PFSK-1 (cell line): Measurements from ENCODE around the gene SLC4A8.

ENCODE experiments used
- FOXP2 ChIP-seq: optimal IDR thresholded peaks from 2 replicates; pipeline ENCODE3; 2011; ENCODE audit warnings: borderline replicate concordance, control low read depth, inconsistent platforms; ENCODE audit not compliant: insufficient read depth; ENCODE audit errors: extremely low read length, extremely low read depth
- POLR2AphosphoS5 ChIP-seq: IDR thresholded peaks from 2 replicates; pipeline ENCODE4 v1.6.1; 2012; ENCODE audit warnings: low read depth, mild to moderate bottlenecking, control low read depth, low read length, moderate library complexity
- SIN3A ChIP-seq: IDR thresholded peaks from 2 replicates; pipeline ENCODE4 v1.6.1; 2012; ENCODE audit warnings: mild to moderate bottlenecking, low read length, moderate library complexity, borderline replicate concordance; ENCODE audit not compliant: insufficient read depth
- TAF1 ChIP-seq: IDR thresholded peaks from 2 replicates; pipeline ENCODE4 v1.6.1; 2012; ENCODE audit warnings: low read length, control low read depth, borderline replicate concordance; ENCODE audit not compliant: insufficient read depth
- TF ChIP-seq, protein P1 (sequence below), 2 experiments: IDR thresholded peaks; 2 replicates each; pipeline versions ENCODE4 v1.6.1 to v1.8.0; 2011 to 2012; ENCODE audit warnings: low read depth in 2 of 2, low read length in 2 of 2, control low read depth in 1 of 2, inconsistent platforms in 1 of 2, mild to moderate bottlenecking in 1 of 2, moderate library complexity in 1 of 2; ENCODE audit not compliant: insufficient read depth in 1 of 2

Gene SLC4A8

DNA sequence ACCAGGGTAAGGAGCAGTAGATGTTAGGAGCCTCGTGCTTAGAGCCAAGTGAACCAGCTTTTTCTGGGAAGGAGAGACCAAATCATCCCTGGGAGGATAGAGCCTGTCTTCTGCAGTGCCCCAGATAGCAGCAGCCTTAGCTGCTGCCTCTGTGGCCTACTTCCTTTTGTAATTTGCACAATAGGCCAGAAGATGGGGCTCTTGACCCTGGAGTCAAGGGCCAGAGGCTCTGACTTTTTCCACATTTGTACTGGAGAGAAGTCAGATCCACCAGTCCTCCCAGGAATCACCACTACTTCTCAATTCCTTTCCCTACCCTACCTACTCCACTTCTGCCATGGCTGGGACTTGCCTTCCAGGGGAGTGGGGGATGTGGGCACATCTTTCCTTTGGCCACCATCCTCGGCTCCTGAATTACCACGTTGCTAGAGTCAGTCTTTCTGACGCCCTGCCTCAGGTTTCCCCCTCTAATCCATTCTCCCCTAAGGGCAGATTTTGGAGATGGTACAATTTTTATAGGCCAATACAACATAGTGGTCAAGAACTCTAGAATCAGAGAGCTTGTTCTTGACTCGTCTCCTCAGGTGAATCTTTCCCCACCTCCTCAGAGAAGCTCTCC is 3.3 kb upstream of the SLC4A8 start:
- TF ChIP-seq SIN3A = no peak
- TF ChIP-seq POLR2AphosphoS5 = no peak
- TF ChIP-seq, protein P1, sequence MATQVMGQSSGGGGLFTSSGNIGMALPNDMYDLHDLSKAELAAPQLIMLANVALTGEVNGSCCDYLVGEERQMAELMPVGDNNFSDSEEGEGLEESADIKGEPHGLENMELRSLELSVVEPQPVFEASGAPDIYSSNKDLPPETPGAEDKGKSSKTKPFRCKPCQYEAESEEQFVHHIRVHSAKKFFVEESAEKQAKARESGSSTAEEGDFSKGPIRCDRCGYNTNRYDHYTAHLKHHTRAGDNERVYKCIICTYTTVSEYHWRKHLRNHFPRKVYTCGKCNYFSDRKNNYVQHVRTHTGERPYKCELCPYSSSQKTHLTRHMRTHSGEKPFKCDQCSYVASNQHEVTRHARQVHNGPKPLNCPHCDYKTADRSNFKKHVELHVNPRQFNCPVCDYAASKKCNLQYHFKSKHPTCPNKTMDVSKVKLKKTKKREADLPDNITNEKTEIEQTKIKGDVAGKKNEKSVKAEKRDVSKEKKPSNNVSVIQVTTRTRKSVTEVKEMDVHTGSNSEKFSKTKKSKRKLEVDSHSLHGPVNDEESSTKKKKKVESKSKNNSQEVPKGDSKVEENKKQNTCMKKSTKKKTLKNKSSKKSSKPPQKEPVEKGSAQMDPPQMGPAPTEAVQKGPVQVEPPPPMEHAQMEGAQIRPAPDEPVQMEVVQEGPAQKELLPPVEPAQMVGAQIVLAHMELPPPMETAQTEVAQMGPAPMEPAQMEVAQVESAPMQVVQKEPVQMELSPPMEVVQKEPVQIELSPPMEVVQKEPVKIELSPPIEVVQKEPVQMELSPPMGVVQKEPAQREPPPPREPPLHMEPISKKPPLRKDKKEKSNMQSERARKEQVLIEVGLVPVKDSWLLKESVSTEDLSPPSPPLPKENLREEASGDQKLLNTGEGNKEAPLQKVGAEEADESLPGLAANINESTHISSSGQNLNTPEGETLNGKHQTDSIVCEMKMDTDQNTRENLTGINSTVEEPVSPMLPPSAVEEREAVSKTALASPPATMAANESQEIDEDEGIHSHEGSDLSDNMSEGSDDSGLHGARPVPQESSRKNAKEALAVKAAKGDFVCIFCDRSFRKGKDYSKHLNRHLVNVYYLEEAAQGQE (IDR thresholded peaks at IDR 0.05; ENCODE audit: insufficient read depth in 1 of 2, low read depth in 2 of 2, low read length in 2 of 2) = 0 out of 4 replicates have a peak, but pooled peaks of 1 of the 2 experiments have one; percentile 28
- TF ChIP-seq TAF1 = no peak
- no peak for TF ChIP-seq FOXP2

DNA sequence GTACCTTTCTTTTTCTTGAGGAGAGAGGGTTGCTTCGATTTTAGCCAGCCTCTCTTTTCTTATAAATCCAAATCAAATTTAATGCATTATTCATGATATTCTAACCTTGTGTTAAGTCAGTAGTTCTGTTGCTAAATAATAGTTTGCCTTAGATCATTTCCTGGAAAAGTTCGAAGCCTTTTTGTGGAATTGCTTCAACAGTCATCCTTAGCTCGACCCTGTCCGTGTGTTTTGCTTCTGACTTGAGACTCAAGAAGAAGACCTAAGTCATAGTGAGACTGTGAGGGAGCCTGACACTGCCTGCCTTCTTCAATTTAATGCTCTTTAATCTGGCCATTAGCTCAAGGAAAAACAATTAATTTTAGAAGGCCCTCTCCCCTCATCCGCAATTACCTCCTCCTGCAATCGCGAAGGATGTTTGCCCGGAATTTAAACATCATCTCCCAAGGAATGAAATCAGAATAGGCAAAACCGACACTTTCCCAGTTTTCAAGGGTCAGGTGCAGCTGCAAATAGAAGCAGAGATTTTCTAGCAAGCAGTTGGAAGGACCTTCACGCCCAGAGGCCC is 453 bp upstream of the SLC4A8 start:
- TF ChIP-seq POLR2AphosphoS5 (no peak), FOXP2 (no peak), TAF1 (no peak), SIN3A (no peak)
- TF ChIP-seq, protein P1 (IDR thresholded peaks at IDR 0.05; ENCODE audit: insufficient read depth in 1 of 2, low read depth in 2 of 2, low read length in 2 of 2) = no peak

DNA sequence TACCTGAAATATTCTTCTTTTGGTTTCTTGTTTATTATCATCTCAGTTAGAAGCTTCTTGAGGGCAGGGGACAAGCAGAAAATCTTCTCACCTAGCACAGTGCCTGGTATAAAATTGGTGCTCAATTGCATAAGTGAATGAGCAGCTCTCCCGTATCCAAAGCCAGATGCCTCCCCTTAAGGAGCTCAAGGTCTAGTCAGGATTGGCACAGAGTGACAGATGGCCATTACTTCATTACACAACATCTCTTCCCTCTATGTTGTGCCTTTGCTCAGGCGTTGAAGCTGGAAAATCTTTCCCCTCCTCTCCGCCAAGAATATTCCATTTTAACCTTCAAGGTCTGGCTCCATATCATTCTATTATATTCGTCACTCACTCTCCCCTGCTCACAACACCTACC is 3.6 kb downstream of the SLC4A8 start:
- TF ChIP-seq TAF1 (no peak), SIN3A (no peak), POLR2AphosphoS5 (no peak)
- TF ChIP-seq, protein P1 (IDR thresholded peaks at IDR 0.05; ENCODE audit: insufficient read depth in 1 of 2, low read depth in 2 of 2, low read length in 2 of 2) = no peak

DNA sequence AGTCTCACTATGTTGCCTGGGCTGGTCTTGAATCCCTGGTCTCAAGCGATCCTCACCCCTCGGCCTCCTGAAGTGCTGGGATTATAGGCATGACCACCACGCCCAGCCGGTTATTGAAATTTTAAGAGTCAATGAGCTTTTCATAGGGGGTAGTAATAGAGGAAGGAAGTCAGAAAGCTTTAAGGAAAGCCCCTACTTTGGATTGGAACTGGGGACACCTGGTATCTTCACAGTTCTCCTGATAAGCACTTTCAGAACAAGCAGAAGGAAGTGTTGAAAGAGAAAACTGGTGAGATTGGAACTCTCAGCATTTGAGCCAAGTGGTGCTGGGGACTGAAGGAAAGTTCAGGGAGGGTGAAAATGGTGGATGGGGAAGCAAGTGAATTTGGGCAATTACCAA is 5.1 kb downstream of the SLC4A8 start:
- TF ChIP-seq POLR2AphosphoS5 = no peak
- no peak for TF ChIP-seq SIN3A
- TF ChIP-seq FOXP2 = no peak
- TF ChIP-seq TAF1 = no peak
- TF ChIP-seq, protein P1 (IDR thresholded peaks at IDR 0.05; ENCODE audit: insufficient read depth in 1 of 2, low read depth in 2 of 2, low read length in 2 of 2) = no peak
